Loucy (cell line): Measurements from ENCODE around the gene TAS1R1.

Source experiments
- H2AFZ ChIP-seq: fragments of 200-600 bp; sonication (generic); 2 replicates; pipeline ENCODE4 v1.6.0; 2016; ENCODE audit warnings: antibody characterized with exemption, mild to moderate bottlenecking, low read length, moderate library complexity
- H3F3A ChIP-seq: fragments of 200-600 bp; 2 replicates; pipeline ENCODE4 v1.6.0; 2016; ENCODE audit warnings: antibody characterized with exemption, low read depth, mild to moderate bottlenecking
- H3K27me3 ChIP-seq: fragments of 200-600 bp; sonication (generic); 2 replicates; pipeline ENCODE4 v1.6.1; 2014; ENCODE audit warnings: low read length, mild to moderate bottlenecking; ENCODE audit not compliant: insufficient read depth, poor library complexity, severe bottlenecking
- H3K36me3 ChIP-seq: fragments of 200-600 bp; sonication (generic); 2 replicates; pipeline ENCODE4 v1.6.1; 2016; ENCODE audit warnings: low read length; ENCODE audit not compliant: insufficient read depth
- H3K4me1 ChIP-seq: fragments of 200-600 bp; sonication (generic); 2 replicates; pipeline ENCODE4 v1.5.1; 2014; ENCODE audit warnings: low read length, mild to moderate bottlenecking; ENCODE audit not compliant: insufficient read depth, poor library complexity, severe bottlenecking
- H3K4me2 ChIP-seq: fragments of 200-600 bp; sonication (generic); 2 replicates; pipeline ENCODE4 v1.6.0; 2014; ENCODE audit warnings: antibody characterized with exemption, low read length, low read depth, mild to moderate bottlenecking; ENCODE audit not compliant: poor library complexity, severe bottlenecking
- H3K4me3 ChIP-seq: fragments of 200-600 bp; sonication (generic); 2 replicates; pipeline ENCODE4 v1.5.1; 2014; ENCODE audit warnings: low read length, mild to moderate bottlenecking, mixed read lengths; ENCODE audit not compliant: poor library complexity, severe bottlenecking
- H3K79me2 ChIP-seq: fragments of 200-600 bp; sonication (generic); 2 replicates; pipeline ENCODE4 v1.6.1; 2014; ENCODE audit warnings: low read length; ENCODE audit not compliant: insufficient read depth
- H3K9ac ChIP-seq: fragments of 200-600 bp; sonication (generic); 2 replicates; pipeline ENCODE4 v1.6.0; 2014; ENCODE audit warnings: mild to moderate bottlenecking, low read depth, low read length, moderate library complexity; ENCODE audit not compliant: poor library complexity, severe bottlenecking
- H3K9me2 ChIP-seq: fragments of 200-600 bp; sonication (generic); replicated peaks from 2 replicates; pipeline ENCODE4 v1.6.1; 2016; ENCODE audit warnings: low read depth, low read length, mixed read lengths
- H3K9me3 ChIP-seq: fragments of 200-600 bp; sonication (generic); 2 replicates; pipeline ENCODE4 v1.6.1; 2014; ENCODE audit warnings: mild to moderate bottlenecking, antibody characterized with exemption, low read length, low read depth; ENCODE audit not compliant: insufficient read depth
- H4K20me1 ChIP-seq: fragments of 200-600 bp; sonication (generic); 2 replicates; pipeline ENCODE4 v1.6.0; 2014; ENCODE audit warnings: antibody characterized with exemption, low read length, mild to moderate bottlenecking; ENCODE audit not compliant: insufficient read depth, poor library complexity, severe bottlenecking
- EZH2phosphoT487 ChIP-seq: fragments of 200-600 bp; IDR thresholded peaks from 2 replicates; pipeline ENCODE4 v1.6.1; 2018; ENCODE audit warnings: antibody characterized with exemption, mild to moderate bottlenecking, moderate library complexity, borderline replicate concordance
- TF ChIP-seq, protein P1 (sequence below): fragments of 200-600 bp; sonication (generic); conservative IDR thresholded peaks from 2 replicates; pipeline ENCODE4 v1.5.1; 2014; ENCODE audit warnings: mild to moderate bottlenecking, antibody characterized with exemption, low read length

The TAS1R1 gene

DNA sequence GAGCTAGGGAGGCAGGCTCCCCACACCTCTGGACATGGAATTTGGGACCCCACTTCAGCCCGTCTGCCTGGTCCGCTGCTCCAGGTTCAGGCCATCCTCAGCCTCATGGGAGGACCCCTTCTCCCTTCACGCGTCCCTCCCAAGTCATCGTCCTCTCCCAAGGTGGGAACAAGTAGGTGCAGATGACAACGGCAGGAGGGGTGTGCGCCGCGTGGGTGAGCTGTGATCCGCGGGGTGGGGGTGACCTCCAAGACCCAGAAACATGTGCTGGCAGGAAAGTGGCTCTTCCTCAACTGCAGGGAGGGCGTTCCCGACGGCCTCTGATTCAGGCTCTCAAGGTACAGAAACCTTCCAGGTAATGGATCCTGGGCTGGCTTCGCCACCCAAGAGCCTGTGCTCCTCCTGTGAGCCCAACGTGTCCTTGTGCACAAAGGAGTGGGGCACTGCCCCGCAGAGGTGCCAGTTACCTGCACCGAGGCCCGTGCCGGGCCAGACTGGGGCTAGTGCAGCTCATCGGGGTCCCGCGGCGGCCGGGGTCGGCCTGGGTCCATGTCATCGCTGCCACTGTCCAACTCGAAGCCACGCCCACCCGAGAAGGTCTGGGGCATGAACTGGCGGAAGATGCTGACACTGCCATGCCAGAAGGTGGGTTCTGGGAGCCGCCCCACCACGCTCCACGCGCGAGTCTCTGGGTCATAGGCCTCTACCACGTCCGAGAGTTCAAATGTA, 37.9 kb downstream of the TAS1R1 start:
- no peak overlapping the region for H3K9ac ChIP-seq
- H3K4me2 ChIP-seq: no peak overlapping the region
- H3F3A ChIP-seq: no peaks in the 10 kb centered on the region
- no peak overlapping the region for H2AFZ ChIP-seq
- peaks cover 72% of the 10 kb centered on the region; the same call in 1 of the 2 replicates for H3K36me3 ChIP-seq
- no peaks in the 10 kb centered on the region for H3K9me3 ChIP-seq
- no peak overlapping the region for H3K4me3 ChIP-seq
- peaks cover 25% of the 10 kb centered on the region for H3K79me2 ChIP-seq
- no peaks in the 10 kb centered on the region for H3K27me3 ChIP-seq
- TF ChIP-seq, protein P1, sequence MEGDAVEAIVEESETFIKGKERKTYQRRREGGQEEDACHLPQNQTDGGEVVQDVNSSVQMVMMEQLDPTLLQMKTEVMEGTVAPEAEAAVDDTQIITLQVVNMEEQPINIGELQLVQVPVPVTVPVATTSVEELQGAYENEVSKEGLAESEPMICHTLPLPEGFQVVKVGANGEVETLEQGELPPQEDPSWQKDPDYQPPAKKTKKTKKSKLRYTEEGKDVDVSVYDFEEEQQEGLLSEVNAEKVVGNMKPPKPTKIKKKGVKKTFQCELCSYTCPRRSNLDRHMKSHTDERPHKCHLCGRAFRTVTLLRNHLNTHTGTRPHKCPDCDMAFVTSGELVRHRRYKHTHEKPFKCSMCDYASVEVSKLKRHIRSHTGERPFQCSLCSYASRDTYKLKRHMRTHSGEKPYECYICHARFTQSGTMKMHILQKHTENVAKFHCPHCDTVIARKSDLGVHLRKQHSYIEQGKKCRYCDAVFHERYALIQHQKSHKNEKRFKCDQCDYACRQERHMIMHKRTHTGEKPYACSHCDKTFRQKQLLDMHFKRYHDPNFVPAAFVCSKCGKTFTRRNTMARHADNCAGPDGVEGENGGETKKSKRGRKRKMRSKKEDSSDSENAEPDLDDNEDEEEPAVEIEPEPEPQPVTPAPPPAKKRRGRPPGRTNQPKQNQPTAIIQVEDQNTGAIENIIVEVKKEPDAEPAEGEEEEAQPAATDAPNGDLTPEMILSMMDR: no peak
- TF ChIP-seq EZH2phosphoT487: no peak
- H3K4me1 ChIP-seq: peaks cover 9% of the 10 kb centered on the region
- H4K20me1 ChIP-seq: peaks cover 21% of the 10 kb centered on the region
- no peaks in the 10 kb centered on the region for H3K9me2 ChIP-seq

DNA sequence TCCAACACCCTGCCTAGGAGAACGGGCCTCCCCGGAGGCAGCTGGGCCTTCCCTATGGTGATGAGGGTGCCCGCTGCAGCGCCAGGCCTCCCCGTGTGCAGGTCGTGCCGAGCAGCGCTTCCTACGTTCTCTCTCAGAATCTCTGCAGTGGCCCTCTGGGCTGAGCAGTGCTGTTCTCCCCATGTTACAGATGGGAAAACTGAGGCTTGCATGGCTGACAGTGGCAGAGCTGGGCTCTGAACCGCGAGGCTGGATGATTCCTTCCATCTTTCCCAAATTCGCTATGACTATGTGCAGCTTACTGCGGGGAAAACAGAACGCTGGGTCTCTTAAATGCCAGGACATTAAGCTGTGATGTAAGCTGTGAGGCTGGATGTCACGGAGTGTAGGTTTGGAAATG, 38.7 kb downstream of the TAS1R1 start:
- no peak overlapping the region for H2AFZ ChIP-seq
- H3K9ac ChIP-seq: no peak overlapping the region
- no peaks in the 10 kb centered on the region for H3K9me2 ChIP-seq
- H3K4me3 ChIP-seq: no peak overlapping the region
- H4K20me1 ChIP-seq: peaks cover 22% of the 10 kb centered on the region
- H3K79me2 ChIP-seq: peaks cover 33% of the 10 kb centered on the region
- H3F3A ChIP-seq: no peaks in the 10 kb centered on the region
- no peaks in the 10 kb centered on the region for H3K27me3 ChIP-seq
- peaks cover 70% of the 10 kb centered on the region; the same call in 1 of the 2 replicates for H3K36me3 ChIP-seq
- H3K4me1 ChIP-seq: peaks cover 12% of the 10 kb centered on the region
- H3K9me3 ChIP-seq: no peaks in the 10 kb centered on the region
- no peak overlapping the region for H3K4me2 ChIP-seq
- no peak for TF ChIP-seq EZH2phosphoT487
- TF ChIP-seq, protein P1: no peak

DNA sequence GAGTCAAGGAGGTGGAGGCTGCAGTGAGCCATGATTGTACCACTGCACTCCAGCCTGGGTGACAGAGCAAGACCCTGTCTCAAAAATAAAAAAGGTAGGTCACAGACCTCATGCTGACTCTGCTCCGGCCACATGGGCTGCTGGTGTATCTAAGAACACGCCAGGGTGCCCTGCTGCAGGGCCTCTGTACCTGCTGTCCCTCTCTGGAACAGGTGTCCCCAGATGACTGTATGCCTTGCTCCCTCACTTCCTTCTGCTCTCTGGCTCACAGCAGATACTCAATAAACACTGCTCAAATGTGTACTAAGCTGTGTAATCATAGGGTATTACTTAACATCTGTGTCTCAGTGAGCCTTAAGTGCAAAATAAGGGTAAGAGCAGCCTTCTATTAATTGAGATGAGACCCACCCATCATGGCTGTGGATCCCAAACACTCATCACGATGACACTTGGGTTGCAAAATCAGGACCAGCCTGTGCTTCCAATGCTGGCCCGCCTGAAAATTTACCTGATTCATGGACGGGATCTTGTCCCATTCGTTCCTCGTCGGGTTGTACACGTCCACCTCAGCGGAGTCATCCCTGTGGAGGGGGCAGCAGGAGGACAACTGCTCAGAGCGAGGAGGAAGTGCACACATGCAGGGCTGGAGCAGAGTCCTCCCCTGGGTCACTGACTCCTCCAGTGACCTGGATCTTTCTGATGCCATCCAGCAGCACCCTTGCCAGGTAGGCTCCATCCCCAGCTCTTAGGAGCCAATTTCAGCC, 40.1 kb downstream of the TAS1R1 start:
- no peaks in the 10 kb centered on the region for H3K27me3 ChIP-seq
- H3K4me1 ChIP-seq: peaks cover 21% of the 10 kb centered on the region
- peaks cover 59% of the 10 kb centered on the region; the same call in 1 of the 2 replicates for H3K36me3 ChIP-seq
- no peaks in the 10 kb centered on the region for H3F3A ChIP-seq
- H3K9me3 ChIP-seq: no peaks in the 10 kb centered on the region
- H3K4me2 ChIP-seq: no peak overlapping the region
- H3K79me2 ChIP-seq: peaks cover 45% of the 10 kb centered on the region
- no peak overlapping the region for H2AFZ ChIP-seq
- peaks cover 31% of the 10 kb centered on the region for H4K20me1 ChIP-seq
- H3K9ac ChIP-seq: no peak overlapping the region
- H3K9me2 ChIP-seq: no peaks in the 10 kb centered on the region
- H3K4me3 ChIP-seq: no peak overlapping the region
- TF ChIP-seq EZH2phosphoT487: no peak
- TF ChIP-seq, protein P1: no peak
